BLaER1 (cell line): ENCODE results near the gene REPS1.

Source experiments
- H3K27ac ChIP-seq: shearing (Covaris generic); formaldehyde crosslinking; 2 replicates; pipeline ENCODE4 v1.8.1; 2022
- H3K27me3 ChIP-seq: shearing (Covaris generic); formaldehyde crosslinking; 2 replicates; pipeline ENCODE4 v1.8.1; 2022
- H3K36me3 ChIP-seq: shearing (Covaris generic); formaldehyde crosslinking; 2 replicates; pipeline ENCODE4 v1.8.1; 2022
- H3K4me1 ChIP-seq: shearing (Covaris generic); formaldehyde crosslinking; 2 replicates; pipeline ENCODE4 v1.8.1; 2022
- H3K4me2 ChIP-seq: shearing (Covaris generic); formaldehyde crosslinking; 2 replicates; pipeline ENCODE4 v1.8.1; 2022
- H3K4me3 ChIP-seq: shearing (Covaris generic); formaldehyde crosslinking; 2 replicates; pipeline ENCODE4 v1.8.1; 2022
- H3K9ac ChIP-seq: shearing (Covaris generic); formaldehyde crosslinking; 2 replicates; pipeline ENCODE4 v1.8.1; 2022
- H3K9me3 ChIP-seq: shearing (Covaris generic); formaldehyde crosslinking; 2 replicates; pipeline ENCODE4 v1.8.1; 2022
- H4K20me1 ChIP-seq: shearing (Covaris generic); formaldehyde crosslinking; 2 replicates; pipeline ENCODE4 v1.8.1; 2022
- Cebpa-rat ChIP-seq: shearing (Covaris generic); IDR thresholded peaks from 2 replicates; pipeline ENCODE4 v1.8.1; 2022

Gene REPS1

DNA sequence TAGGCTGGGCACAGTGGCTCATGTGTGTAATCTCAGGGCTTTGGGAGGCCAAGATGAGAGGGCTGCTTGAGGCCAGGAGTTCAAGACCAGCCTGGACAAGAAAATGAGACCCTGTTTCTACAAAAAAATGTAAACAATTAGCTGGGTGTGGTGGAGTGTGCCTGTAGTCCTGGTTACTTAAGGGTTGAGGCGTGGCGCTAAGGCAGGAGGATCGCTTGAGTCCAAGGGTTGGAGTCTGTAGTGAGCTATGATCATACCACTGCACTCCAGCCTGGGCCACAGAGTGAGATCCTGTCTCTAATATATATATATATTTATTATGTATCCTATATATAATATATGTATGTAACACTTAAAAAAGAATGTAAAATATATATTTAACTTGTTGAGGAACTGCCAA, 32.6 kb upstream of the REPS1 start:
- no peak overlapping the region for H3K4me3 ChIP-seq
- no peaks in the 10 kb centered on the region for H4K20me1 ChIP-seq
- H3K27me3 ChIP-seq = no peaks in the 10 kb centered on the region
- no peak for TF ChIP-seq Cebpa-rat
- no peak overlapping the region for H3K27ac ChIP-seq
- H3K36me3 ChIP-seq = no peaks in the 10 kb centered on the region
- no peak overlapping the region for H3K4me2 ChIP-seq
- no peak overlapping the region for H3K9ac ChIP-seq
- no peaks in the 10 kb centered on the region for H3K9me3 ChIP-seq
- H3K4me1 ChIP-seq = no peaks in the 10 kb centered on the region

GRCh38 chr6:139019722-139020121, 31.7 kb upstream of the REPS1 start:
- Histone ChIP-seq H3K27me3 (no peaks in the 10 kb centered on the region), H3K36me3 (no peaks in the 10 kb centered on the region), H3K9ac (no peak overlapping the region), H3K27ac (no peak overlapping the region), H3K9me3 (no peaks in the 10 kb centered on the region), H3K4me1 (no peaks in the 10 kb centered on the region), H3K4me2 (no peak overlapping the region), H4K20me1 (no peaks in the 10 kb centered on the region), H3K4me3 (no peak overlapping the region)
- TF ChIP-seq Cebpa-rat = no peak

DNA sequence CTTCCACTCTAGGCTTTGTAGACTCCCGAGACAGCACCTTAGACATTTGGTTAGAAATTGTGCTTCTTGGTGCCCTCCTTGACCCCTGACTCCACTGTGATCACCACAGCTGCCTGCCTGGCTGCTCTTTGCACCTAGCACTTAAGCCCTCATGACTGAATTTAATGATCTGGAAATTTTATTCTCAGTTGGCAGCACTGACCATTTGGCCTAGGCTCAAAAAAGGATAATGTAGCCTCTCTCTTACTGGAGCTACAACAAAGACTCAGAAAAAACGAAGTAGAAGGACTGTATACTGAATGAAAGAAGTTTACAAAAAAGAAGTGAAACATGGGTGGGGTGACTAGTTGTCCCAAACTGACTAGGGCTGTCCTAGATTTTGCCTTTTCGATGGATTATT, 29.2 kb upstream of the REPS1 start:
- TF ChIP-seq Cebpa-rat = no peak
- no peaks in the 10 kb centered on the region for H3K36me3 ChIP-seq
- no peaks in the 10 kb centered on the region for H3K9me3 ChIP-seq
- H3K4me3 ChIP-seq = no peak overlapping the region
- no peak overlapping the region for H3K4me2 ChIP-seq
- H3K9ac ChIP-seq = no peak overlapping the region
- H4K20me1 ChIP-seq = no peaks in the 10 kb centered on the region
- no peaks in the 10 kb centered on the region for H3K4me1 ChIP-seq
- no peak overlapping the region for H3K27ac ChIP-seq
- H3K27me3 ChIP-seq = no peaks in the 10 kb centered on the region

DNA sequence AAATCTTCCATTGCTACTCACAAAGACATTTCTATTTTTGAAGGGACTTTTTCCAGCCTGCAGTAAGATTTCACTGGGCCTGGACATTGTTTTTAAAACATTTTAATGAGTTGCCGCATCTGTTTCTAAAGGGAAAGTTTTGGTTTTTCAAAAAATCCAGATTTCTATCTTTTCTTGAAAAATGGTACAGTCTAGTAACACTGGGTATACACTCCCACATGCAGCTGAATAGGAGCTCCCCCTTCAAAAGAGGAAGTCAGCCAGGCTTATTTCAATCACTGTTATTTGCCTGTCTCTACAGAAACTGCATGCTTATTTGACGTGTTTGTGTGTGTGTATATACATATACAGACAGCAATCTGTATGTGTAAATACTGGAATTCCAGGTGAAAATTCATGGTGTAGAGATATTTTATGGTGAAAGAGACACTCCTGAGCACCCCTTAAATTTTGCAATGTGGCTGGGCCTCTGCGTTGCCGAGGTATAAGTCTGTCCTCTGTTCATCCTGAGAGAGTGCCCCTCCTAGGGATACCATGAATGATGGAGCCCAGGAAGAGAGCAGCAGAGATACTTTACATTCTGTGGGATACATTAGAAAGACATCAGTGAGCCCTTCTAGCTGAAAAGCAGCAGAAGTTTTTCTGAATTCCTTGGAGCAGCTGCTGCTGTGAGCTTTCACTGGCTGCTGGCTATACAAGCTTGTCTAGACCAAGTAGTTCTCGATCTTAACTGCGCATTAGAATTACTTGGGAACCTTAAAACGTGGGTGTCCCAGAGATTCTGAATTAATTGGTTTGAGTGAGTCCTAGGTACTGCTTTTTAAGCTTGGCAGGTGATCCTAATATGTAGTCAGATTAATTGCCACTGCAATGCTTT, 28.5 kb upstream of the REPS1 start:
- H4K20me1 ChIP-seq = no peaks in the 10 kb centered on the region
- H3K9me3 ChIP-seq = no peaks in the 10 kb centered on the region
- no peak overlapping the region for H3K9ac ChIP-seq
- H3K27me3 ChIP-seq = no peaks in the 10 kb centered on the region
- H3K4me3 ChIP-seq = no peak overlapping the region
- H3K4me1 ChIP-seq = no peaks in the 10 kb centered on the region
- H3K27ac ChIP-seq = no peak overlapping the region
- no peak overlapping the region for H3K4me2 ChIP-seq
- H3K36me3 ChIP-seq = no peaks in the 10 kb centered on the region
- no peak for TF ChIP-seq Cebpa-rat

DNA sequence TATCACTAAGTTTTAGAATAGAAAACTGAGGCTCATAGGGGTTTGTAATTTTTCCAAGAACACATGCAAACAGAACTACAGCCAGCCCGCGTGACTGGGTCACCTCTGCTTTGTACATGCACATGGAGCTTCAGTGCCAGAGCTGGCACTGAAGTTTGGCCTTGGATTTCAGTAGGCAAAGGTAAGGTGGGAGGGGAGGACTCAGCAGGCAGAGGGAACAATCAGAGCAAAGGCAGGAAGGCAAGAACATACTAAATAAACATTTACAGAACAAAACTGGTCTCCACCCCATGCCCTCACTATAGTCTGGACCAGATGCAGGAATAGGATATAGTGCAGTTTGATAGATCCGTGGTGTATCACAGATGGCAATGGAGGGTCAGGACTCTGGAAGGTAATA, 26.9 kb upstream of the REPS1 start:
- no peak for TF ChIP-seq Cebpa-rat
- H3K4me2 ChIP-seq = no peak overlapping the region
- no peaks in the 10 kb centered on the region for H3K36me3 ChIP-seq
- H3K27ac ChIP-seq = no peak overlapping the region
- H3K4me1 ChIP-seq = no peaks in the 10 kb centered on the region
- H3K27me3 ChIP-seq = no peaks in the 10 kb centered on the region
- no peak overlapping the region for H3K9ac ChIP-seq
- no peaks in the 10 kb centered on the region for H4K20me1 ChIP-seq
- H3K9me3 ChIP-seq = no peaks in the 10 kb centered on the region
- no peak overlapping the region for H3K4me3 ChIP-seq

DNA sequence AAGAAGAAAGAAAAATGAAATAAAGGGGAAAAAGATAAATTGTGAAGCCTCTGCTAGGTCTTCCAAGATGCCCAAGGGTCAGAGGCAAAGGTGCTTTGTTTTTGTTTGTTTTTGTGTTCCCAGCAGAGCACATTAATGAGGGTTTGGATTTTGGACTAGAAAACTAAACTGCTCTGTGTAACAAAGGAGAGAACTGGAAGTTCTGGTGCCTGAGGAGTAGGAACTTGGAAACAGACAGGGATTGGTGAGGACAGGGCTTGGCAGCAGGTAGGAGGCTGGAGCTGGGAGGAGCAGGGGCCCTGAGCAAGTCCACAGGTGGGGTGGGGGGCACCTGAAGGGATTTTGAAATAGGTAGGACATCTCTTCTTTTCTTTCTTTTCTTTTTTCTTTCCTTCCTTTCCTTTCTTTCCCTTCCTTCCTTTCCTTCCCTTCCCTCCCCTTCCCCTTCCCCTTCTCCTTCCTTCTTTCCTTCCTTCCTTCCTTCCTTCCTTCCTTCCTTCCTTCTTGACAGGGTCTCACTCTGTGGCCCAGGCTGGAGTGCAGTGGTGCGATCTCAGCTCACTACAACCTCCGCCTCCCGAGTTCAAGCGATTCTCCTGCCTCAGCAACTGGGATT, 25.2 kb upstream of the REPS1 start:
- H3K36me3 ChIP-seq = no peaks in the 10 kb centered on the region
- H3K9ac ChIP-seq = no peak overlapping the region
- no peaks in the 10 kb centered on the region for H4K20me1 ChIP-seq
- H3K27ac ChIP-seq = no peak overlapping the region
- H3K4me2 ChIP-seq = no peak overlapping the region
- TF ChIP-seq Cebpa-rat = no peak
- H3K4me3 ChIP-seq = no peak overlapping the region
- H3K4me1 ChIP-seq = no peaks in the 10 kb centered on the region
- no peaks in the 10 kb centered on the region for H3K27me3 ChIP-seq
- no peaks in the 10 kb centered on the region for H3K9me3 ChIP-seq

GRCh38 chr6:139011980-139012379, 23.9 kb upstream of the REPS1 start:
- no peaks in the 10 kb centered on the region for H3K9me3 ChIP-seq
- H4K20me1 ChIP-seq = no peaks in the 10 kb centered on the region
- H3K4me1 ChIP-seq = peaks cover 6% of the 10 kb centered on the region
- TF ChIP-seq Cebpa-rat = no peak
- no peaks in the 10 kb centered on the region for H3K36me3 ChIP-seq
- H3K27me3 ChIP-seq = no peaks in the 10 kb centered on the region
- H3K4me2 ChIP-seq = no peak overlapping the region
- no peak overlapping the region for H3K4me3 ChIP-seq
- no peak overlapping the region for H3K9ac ChIP-seq
- H3K27ac ChIP-seq = no peak overlapping the region

GRCh38 chr6:139010674-139011073, 22.6 kb upstream of the REPS1 start:
- TF ChIP-seq Cebpa-rat = no peak
- Histone ChIP-seq H3K27ac (no peak overlapping the region), H3K27me3 (no peaks in the 10 kb centered on the region), H3K4me3 (no peak overlapping the region), H3K36me3 (no peaks in the 10 kb centered on the region), H3K9ac (no peak overlapping the region), H3K9me3 (no peaks in the 10 kb centered on the region), H3K4me2 (no peak overlapping the region), H3K4me1 (peaks cover 14% of the 10 kb centered on the region), H4K20me1 (no peaks in the 10 kb centered on the region)

- peaks cover 14% of the 10 kb centered on the region for H3K4me1 ChIP-seq
- H3K4me3 ChIP-seq = no peak overlapping the region
- no peak for TF ChIP-seq Cebpa-rat
- H3K27me3 ChIP-seq = no peaks in the 10 kb centered on the region
- H3K36me3 ChIP-seq = no peaks in the 10 kb centered on the region
- H3K9me3 ChIP-seq = no peaks in the 10 kb centered on the region
- no peak overlapping the region for H3K4me2 ChIP-seq
- H3K9ac ChIP-seq = no peak overlapping the region
- H4K20me1 ChIP-seq = no peaks in the 10 kb centered on the region
- no peak overlapping the region for H3K27ac ChIP-seq
Measured at GRCh38 chr6:139008117-139008516, 20.1 kb upstream of the REPS1 start.

GRCh38 chr6:139007428-139007827, 19.4 kb upstream of the REPS1 start:
- Histone ChIP-seq H3K9me3 (no peaks in the 10 kb centered on the region), H3K9ac (no peak overlapping the region), H3K4me1 (peaks cover 14% of the 10 kb centered on the region), H3K27me3 (no peaks in the 10 kb centered on the region), H3K4me3 (no peak overlapping the region), H3K4me2 (no peak overlapping the region), H3K36me3 (no peaks in the 10 kb centered on the region), H3K27ac (no peak overlapping the region), H4K20me1 (no peaks in the 10 kb centered on the region)
- no peak for TF ChIP-seq Cebpa-rat
